ENCODE measurements around the gene IGHMBP2. TPM values are rescaled to one million over a fixed set of nuclear protein-coding genes. Genes with fewer than 3 reads are reported as not detected.

The IGHMBP2 gene
- total RNA-seq, 4 donors from 2014 or later = 9.7 to 15.3 (median 12.8) TPM

DNA sequence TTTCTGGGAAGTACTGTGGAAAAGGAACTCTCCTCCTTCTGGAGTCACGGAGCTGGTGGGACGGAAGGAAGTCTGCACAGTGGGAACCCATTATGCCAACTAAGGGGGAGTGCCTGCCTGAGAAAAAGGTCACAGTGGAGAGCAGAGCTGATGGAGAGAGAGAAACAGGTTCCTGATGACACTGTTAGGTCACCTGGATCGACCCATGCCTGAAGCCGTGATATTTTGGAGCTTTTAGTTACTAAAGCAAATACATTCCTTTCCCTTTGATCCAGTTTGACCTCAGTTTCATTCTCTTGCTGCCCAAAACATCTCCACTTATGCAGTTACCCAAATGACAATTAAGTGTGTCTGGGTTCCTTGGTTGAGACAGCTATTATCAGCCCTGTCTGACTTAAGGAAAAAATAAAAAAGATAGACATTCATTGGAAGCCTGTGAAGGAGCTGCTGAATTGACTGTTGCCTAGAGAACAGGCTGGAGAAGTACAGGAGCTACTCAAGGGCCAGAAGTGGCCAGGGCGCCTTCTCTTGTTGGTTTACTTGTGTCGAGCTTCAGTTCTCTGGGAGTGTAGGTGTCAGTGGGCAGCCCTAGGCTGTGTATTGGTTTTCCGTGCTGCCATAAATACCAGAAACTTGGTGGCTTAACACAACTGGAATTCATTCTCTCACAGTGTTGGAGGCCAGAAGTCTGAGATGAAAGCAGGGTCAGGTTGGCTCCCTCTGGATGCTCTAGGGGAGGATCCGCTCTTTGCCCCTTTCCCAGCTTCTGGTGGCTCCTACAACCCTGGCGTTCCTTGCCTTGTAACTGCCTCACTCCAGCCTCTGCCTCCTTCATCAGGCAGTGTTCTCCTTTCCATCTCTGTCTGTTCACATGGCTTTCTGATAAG lies 63.4 kb downstream of the IGHMBP2 start:
- Histone ChIP-seq H3K36me3 (no peaks in the 10 kb centered on the region), H3K9me3 (no peaks in the 10 kb centered on the region), H3K4me1 (no peaks in the 10 kb centered on the region), H3K4me3 (no peak overlapping the region), H3K27me3 (peaks cover 0 to 11% (median 0%) of the 10 kb centered on the region in 4 donors), H3K27ac (no peak overlapping the region)
- intact Hi-C loops (cut with DNase I) = no loop called here
- 78 to 85% methylated on average over 7 to 8 of the region's 9 CpGs for WGBS, 2 donors
- TF ChIP-seq POLR2A (IDR thresholded peaks at IDR 0.05) = no peak
- TF ChIP-seq CTCF (IDR thresholded peaks at IDR 0.05) = no peak
- no peak for DNase-seq

GRCh38 chr11:68968306-68969250 lies 64.9 kb downstream of the IGHMBP2 start:
- intact Hi-C loops (cut with DNase I) = no loop called here
- Histone ChIP-seq H3K4me1 (no peaks in the 10 kb centered on the region), H3K27me3 (peaks cover 0 to 11% (median 0%) of the 10 kb centered on the region in 4 donors), H3K27ac (no peak overlapping the region), H3K36me3 (no peaks in the 10 kb centered on the region), H3K4me3 (no peak overlapping the region), H3K9me3 (no peaks in the 10 kb centered on the region)
- DNase-seq = no peak
- TF ChIP-seq POLR2A (IDR thresholded peaks at IDR 0.05) (no peak), CTCF (IDR thresholded peaks at IDR 0.05) (no peak)
- WGBS, 2 donors = 61 to 71% methylated on average over 17 to 18 of the region's 29 CpGs

DNA sequence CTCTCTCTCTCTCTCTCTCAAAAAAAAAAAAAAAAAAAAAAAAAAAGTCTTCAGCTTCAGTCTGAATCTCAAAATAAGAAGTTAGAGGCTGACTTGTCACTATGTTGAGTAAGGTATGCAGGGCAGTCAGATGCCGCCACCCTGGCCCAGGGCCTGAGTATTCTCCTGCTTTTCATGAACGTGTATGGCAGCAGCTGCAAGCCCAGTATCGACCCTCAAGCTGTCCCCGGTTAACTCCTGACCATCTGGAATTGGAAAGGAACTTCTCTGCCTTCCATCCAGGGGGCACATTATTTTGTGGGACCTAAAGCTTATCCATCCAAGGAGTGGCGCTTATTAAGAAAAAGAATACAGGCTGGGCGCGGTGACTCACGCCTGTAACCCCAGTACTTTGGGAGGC lies 65.7 kb downstream of the IGHMBP2 start:
- Histone ChIP-seq H3K4me3 (no peak overlapping the region), H3K27me3 (peaks cover 0 to 11% (median 0%) of the 10 kb centered on the region in 4 donors), H3K36me3 (no peaks in the 10 kb centered on the region), H3K27ac (no peak overlapping the region), H3K9me3 (no peaks in the 10 kb centered on the region), H3K4me1 (no peaks in the 10 kb centered on the region)
- WGBS, 2 donors = 61 to 72% methylated on average over 6 to 8 of the region's 8 CpGs
- no peak for DNase-seq
- TF ChIP-seq POLR2A (IDR thresholded peaks at IDR 0.05) = no peak
- no peak for TF ChIP-seq CTCF (IDR thresholded peaks at IDR 0.05)
- intact Hi-C loops (cut with DNase I) = no loop called here

DNA sequence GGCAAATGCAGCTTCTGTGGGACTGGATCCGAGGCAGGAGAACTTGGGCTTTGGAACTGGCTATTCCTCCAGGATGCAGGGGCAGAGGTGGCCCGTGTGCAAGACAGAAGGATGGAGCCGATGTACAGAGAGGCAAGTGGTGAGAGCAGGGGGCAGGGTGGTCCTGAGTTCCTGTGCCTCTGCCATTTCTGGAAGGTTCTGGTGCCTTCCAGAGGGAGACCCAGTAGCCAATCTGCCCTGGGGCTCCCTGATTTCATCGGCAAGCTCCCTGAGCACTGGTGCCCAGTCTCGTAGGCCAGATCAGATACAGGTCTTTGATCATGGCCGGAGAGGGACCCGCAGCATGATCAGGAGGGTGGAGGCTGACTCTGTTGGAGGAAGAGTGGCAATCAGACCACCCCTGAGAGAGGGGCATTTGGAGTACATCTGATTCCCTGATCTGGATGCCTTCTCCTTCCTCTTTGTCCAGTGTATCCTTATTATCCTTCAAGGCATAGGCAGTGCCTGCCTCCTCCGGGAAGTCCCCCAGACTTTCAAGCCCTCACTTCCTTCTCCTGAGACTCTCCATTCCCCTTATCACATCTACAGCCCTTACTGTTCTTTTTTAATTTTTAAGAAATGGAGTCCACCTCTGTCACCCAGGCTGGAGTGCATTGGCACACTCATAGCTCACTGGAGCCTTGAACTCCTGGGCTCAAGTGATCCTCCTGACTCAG lies 67.4 kb downstream of the IGHMBP2 start:
- peaks cover 0 to 11% (median 0%) of the 10 kb centered on the region in 4 donors for H3K27me3 ChIP-seq
- DNase-seq = no peak
- H3K4me3 ChIP-seq = no peak overlapping the region
- H3K9me3 ChIP-seq = no peaks in the 10 kb centered on the region
- no peak overlapping the region for H3K27ac ChIP-seq
- no peaks in the 10 kb centered on the region for H3K4me1 ChIP-seq
- WGBS, 2 donors = 73 to 82% methylated on average over 4 to 7 of the region's 8 CpGs
- no peaks in the 10 kb centered on the region for H3K36me3 ChIP-seq
- intact Hi-C loops (cut with DNase I) = no loop called here
- no peak for TF ChIP-seq POLR2A (IDR thresholded peaks at IDR 0.05)
- no peak for TF ChIP-seq CTCF (IDR thresholded peaks at IDR 0.05)

Measured in esophagus squamous epithelium (tissue), 5 donors.